IMR-90 (cell line): ENCODE measurements around the gene HES1. TPM values are rescaled to one million over a fixed set of nuclear protein-coding genes. Genes with fewer than 3 reads are reported as not detected.

Experiments used
- ATAC-seq: fragments of 200-7000 bp; cut with Tn5 transposase; 2 replicates; pipeline ENCODE4 v1.9.1; 2020; ENCODE audit warnings: low read depth, mild to moderate bottlenecking, moderate library complexity
- BruUV-seq: library from RNA; stranded (reverse); fragments of 400-500 nt; replicated peaks from 2 replicates; lab custom pipeline; 2021; lab: Mats Ljungman, UMichigan
- CTCF ChIA-PET: fragments of 300-600 bp; formaldehyde crosslinking; extraction: SDS; loops from one replicate; lab custom pipeline; 2021; ENCODE audit warnings: antibody characterized with exemption; lab: Yijun Ruan, JAX
- POLR2A ChIA-PET: fragments of 300-600 bp; sonication (Branson Sonifier 250); formaldehyde crosslinking; loops from one replicate; lab custom pipeline; 2022; ENCODE audit warnings: antibody characterized with exemption; ENCODE audit not compliant: unreplicated experiment; lab: Charles Lee
- DNase-seq: peaks from one replicate; pipeline ENCODE4 v3.0.0; 2013
- H2AFZ ChIP-seq: replicated peaks from 2 replicates; pipeline ENCODE3; 2013; ENCODE audit warnings: low read length, mild to moderate bottlenecking; ENCODE audit not compliant: poor library complexity
- H2AK5ac ChIP-seq: 2 replicates; pipeline ENCODE4 v1.6.1; 2013; ENCODE audit warnings: low read depth, low read length, inconsistent platforms
- H2AK9ac ChIP-seq: replicated peaks from 2 replicates; pipeline ENCODE3; 2013; ENCODE audit warnings: mild to moderate bottlenecking, low read depth, low read length, moderate library complexity; ENCODE audit not compliant: poor library complexity
- H2BK120ac ChIP-seq: 2 replicates; pipeline ENCODE4 v1.6.1; 2013; ENCODE audit warnings: low read depth, low read length, inconsistent platforms
- H2BK15ac ChIP-seq: 3 replicates; pipeline ENCODE4 v1.6.1; 2013; ENCODE audit warnings: low read depth, low read length, inconsistent platforms
- H2BK20ac ChIP-seq: 2 replicates; pipeline ENCODE4 v1.6.1; 2013; ENCODE audit warnings: low read depth, mild to moderate bottlenecking, inconsistent platforms, low read length, moderate library complexity
- H2BK5ac ChIP-seq: 2 replicates; pipeline ENCODE4 v1.6.1; 2013; ENCODE audit warnings: mild to moderate bottlenecking, low read depth, low read length, inconsistent platforms; ENCODE audit not compliant: poor library complexity, severe bottlenecking
- H3K14ac ChIP-seq: replicated peaks from 2 replicates; pipeline ENCODE4 v1.6.1; 2013; ENCODE audit warnings: low read depth, low read length, inconsistent platforms
- H3K18ac ChIP-seq: 2 replicates; pipeline ENCODE4 v1.6.1; 2013; ENCODE audit warnings: low read depth, low read length, control low read depth
- H3K23ac ChIP-seq: 2 replicates; pipeline ENCODE4 v1.6.1; 2013; ENCODE audit warnings: low read depth, low read length, inconsistent platforms
- H3K27ac ChIP-seq: 2 replicates; pipeline ENCODE4 v1.5.1; 2013; ENCODE audit warnings: mild to moderate bottlenecking, control low read depth, low read length; ENCODE audit not compliant: insufficient read depth
- H3K27me3 ChIP-seq: 2 replicates; pipeline ENCODE4 v1.6.1; 2013; ENCODE audit warnings: low read length; ENCODE audit not compliant: control insufficient read depth, insufficient read depth
- H3K36me3 ChIP-seq: 2 replicates; pipeline ENCODE4 v1.6.1; 2013; ENCODE audit warnings: low read length, mixed read lengths; ENCODE audit not compliant: control insufficient read depth, insufficient read depth
- H3K4ac ChIP-seq: 2 replicates; pipeline ENCODE4 v1.6.1; 2013; ENCODE audit warnings: low read depth, low read length, inconsistent platforms
- H3K4me1 ChIP-seq: 2 replicates; pipeline ENCODE4 v1.6.1; 2013; ENCODE audit warnings: low read length, mixed read lengths; ENCODE audit not compliant: control insufficient read depth, insufficient read depth
- H3K4me2 ChIP-seq: 2 replicates; pipeline ENCODE4 v1.6.1; 2013; ENCODE audit warnings: low read depth, mild to moderate bottlenecking, control low read depth, low read length, moderate library complexity
- H3K4me3 ChIP-seq: 2 replicates; pipeline ENCODE4 v1.5.1; 2013; ENCODE audit warnings: low read depth, mild to moderate bottlenecking, control low read depth, low read length, moderate library complexity; ENCODE audit not compliant: insufficient read depth
- H3K56ac ChIP-seq: 2 replicates; pipeline ENCODE4 v1.6.1; 2013; ENCODE audit warnings: low read length, inconsistent platforms; ENCODE audit not compliant: insufficient read depth; ENCODE audit errors: extremely low read depth
- H3K79me1 ChIP-seq, 2 experiments: 2 replicates each; pipeline ENCODE4 v1.6.1; 2013; ENCODE audit warnings: low read length in 2 of 2, inconsistent platforms in 1 of 2, low read depth in 1 of 2
- H3K9ac ChIP-seq: 2 replicates; pipeline ENCODE4 v1.6.1; 2013; ENCODE audit warnings: low read depth, low read length, control low read depth
- H3K9me1 ChIP-seq: 2 replicates; pipeline ENCODE4 v1.6.1; 2013; ENCODE audit warnings: low read length, inconsistent platforms; ENCODE audit not compliant: insufficient read depth
- H3K9me3 ChIP-seq: 2 replicates; pipeline ENCODE4 v1.6.1; 2013; ENCODE audit warnings: low read length; ENCODE audit not compliant: control insufficient read depth, insufficient read depth
- H4K20me1 ChIP-seq: 2 replicates; pipeline ENCODE4 v1.6.1; 2013; ENCODE audit warnings: low read length, inconsistent platforms; ENCODE audit not compliant: insufficient read depth
- H4K5ac ChIP-seq: 2 replicates; pipeline ENCODE4 v1.6.1; 2013; ENCODE audit warnings: mild to moderate bottlenecking, low read depth, low read length, control low read depth
- H4K8ac ChIP-seq, 2 experiments: 2 replicates each; pipeline ENCODE4 v1.6.1; 2013; ENCODE audit warnings: low read depth in 2 of 2, low read length in 2 of 2, control low read depth in 1 of 2, inconsistent platforms in 1 of 2
- H4K91ac ChIP-seq: 2 replicates; pipeline ENCODE4 v1.6.1; 2013; ENCODE audit warnings: low read depth, low read length, inconsistent platforms; ENCODE audit not compliant: insufficient read depth
- BHLHE40 ChIP-seq: fragments of 150-350 bp; IDR thresholded peaks from 2 replicates; pipeline ENCODE4 v1.6.1; 2016; ENCODE audit warnings: mild to moderate bottlenecking, low read depth, low read length
- CEBPB ChIP-seq: IDR thresholded peaks from 2 replicates; pipeline ENCODE4 v1.6.1; 2012; ENCODE audit warnings: low read depth, low read length, improper control_type of control experiment
- CHD1 ChIP-seq: IDR thresholded peaks from 2 replicates; pipeline ENCODE4 v1.6.1; 2012; ENCODE audit warnings: low read depth, low read length, improper control_type of control experiment
- FOS ChIP-seq: fragments of 150-350 bp; IDR thresholded peaks from 2 replicates; pipeline ENCODE4 v1.6.1; 2016; ENCODE audit warnings: low read depth, low read length
- MAFK ChIP-seq: IDR thresholded peaks from 2 replicates; pipeline ENCODE4 v1.6.1; 2012; ENCODE audit warnings: low read depth, low read length, improper control_type of control experiment
- MAZ ChIP-seq: IDR thresholded peaks from 2 replicates; pipeline ENCODE4 v1.6.1; 2012; ENCODE audit warnings: low read depth, mild to moderate bottlenecking, low read length, improper control_type of control experiment, moderate library complexity, borderline replicate concordance
- MXI1 ChIP-seq: IDR thresholded peaks from 2 replicates; pipeline ENCODE4 v1.6.1; 2012; ENCODE audit warnings: low read depth, mild to moderate bottlenecking, low read length, moderate library complexity, borderline replicate concordance
- NFE2L2 ChIP-seq: fragments of 150-350 bp; IDR thresholded peaks from 2 replicates; pipeline ENCODE4 v1.6.1; 2016; ENCODE audit warnings: low read depth, mild to moderate bottlenecking, low read length
- POLR2A ChIP-seq: IDR thresholded peaks from 2 replicates; pipeline ENCODE4 v1.6.1; 2012; ENCODE audit warnings: mild to moderate bottlenecking, low read depth, low read length
- RAD21 ChIP-seq: IDR thresholded peaks from 2 replicates; pipeline ENCODE4 v1.6.1; 2012; ENCODE audit warnings: low read length, improper control_type of control experiment
- RCOR1 ChIP-seq: IDR thresholded peaks from 2 replicates; pipeline ENCODE4 v1.6.1; 2012; ENCODE audit warnings: mild to moderate bottlenecking, low read length, improper control_type of control experiment; ENCODE audit not compliant: insufficient replicate concordance
- RFX5 ChIP-seq: IDR thresholded peaks from 2 replicates; pipeline ENCODE4 v1.8.0; 2012; ENCODE audit warnings: low read depth, mild to moderate bottlenecking, low read length, moderate library complexity
- SMC3 ChIP-seq: fragments of 150-350 bp; IDR thresholded peaks from 2 replicates; pipeline ENCODE4 v1.6.1; 2016; ENCODE audit warnings: low read depth, mild to moderate bottlenecking, antibody characterized with exemption, low read length, moderate library complexity
- WGBS, 2 experiments: methylation state at CpG; one replicate each; pipeline versions ENCODE4 v1.1.5 to v1.1.7; 2013; ENCODE audit warnings: missing lambda C conversion rate in 2 of 2; ENCODE audit not compliant: insufficient read length in 1 of 2; ENCODE audit errors: extremely low coverage in 2 of 2; 5-methylcytosine and 5-hydroxymethylcytosine counted together
- dilution Hi-C: fragments of 300-500 bp; cut with HindIII; formaldehyde crosslinking; loops from one replicate; pipeline ENCODE4 v1.14.3; 2018; ENCODE audit warnings: low sequenced_read_pairs; ENCODE audit not compliant: unreplicated experiment
- in situ Hi-C: fragments of 300-500 bp; cut with MboI; formaldehyde crosslinking; loops from 3 replicates; pipeline ENCODE4 v1.14.3; 2019; ENCODE audit warnings: low sequenced_read_pairs, inconsistent platforms, mixed read lengths
- intact Hi-C: fragments of 100-400 bp; cut with micrococcal nuclease; formaldehyde crosslinking; loops from 2 replicates; pipeline ENCODE4 v1.10.0; 2022
- polyA plus RNA-seq, 3 experiments: library from polyadenylated mRNA; depleted of rRNA; stranded (reverse); fragments of >200 nt; gene quantifications; 2 replicates each; pipeline ENCODE4 v1.2.3, GENCODE V29; 2012; ENCODE audit warnings: low replicate concordance in 1 of 3
- total RNA-seq: library from RNA; depleted of rRNA; stranded (reverse); fragments of >200 nt; gene quantifications from 2 replicates; pipeline ENCODE4 v1.2.3, GENCODE V29; 2012
- TF ChIP-seq, protein P1 (sequence below): conservative IDR thresholded peaks from 2 replicates; pipeline ENCODE4 v1.5.1; 2012; ENCODE audit warnings: mild to moderate bottlenecking, low read depth, low read length, improper control_type of control experiment
- TF ChIP-seq, protein P2 (sequence below): fragments of 150-350 bp; IDR thresholded peaks from 2 replicates; pipeline ENCODE4 v1.6.1; 2016; ENCODE audit warnings: low read depth, mild to moderate bottlenecking, low read length, moderate library complexity, borderline replicate concordance
- TF ChIP-seq, protein P3 (sequence below): fragments of 150-350 bp; IDR thresholded peaks from 2 replicates; pipeline ENCODE4 v1.6.1; 2017; ENCODE audit warnings: mild to moderate bottlenecking, antibody characterized with exemption, low read length, low read depth

HES1 gene
- total and polyA plus RNA-seq, 2 of the 4 experiments (the other 2 are of a cell fraction) = 3.6 to 6.7 TPM

DNA sequence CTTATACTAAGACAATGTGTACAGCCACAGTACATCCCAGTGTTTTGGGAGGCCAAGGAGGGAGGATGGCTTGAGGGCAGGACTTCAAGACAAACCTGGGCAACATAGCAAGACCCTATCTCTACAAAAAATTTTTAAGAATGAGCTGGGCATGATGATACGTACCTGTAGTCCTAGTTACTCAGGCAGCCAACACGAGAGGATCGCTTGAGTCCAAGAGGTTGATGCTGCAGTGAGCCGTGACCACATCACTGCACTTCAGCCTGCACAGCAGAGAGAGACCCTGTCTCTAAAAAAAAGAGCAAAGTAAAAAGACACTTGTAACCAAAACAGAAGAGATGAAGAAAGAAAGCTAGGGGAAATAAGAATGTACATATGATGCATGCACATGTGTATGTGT, 38.5 kb downstream of the HES1 start:
- Histone ChIP-seq H4K5ac (no peak overlapping the region), H3K4me3 (no peak overlapping the region), H3K9me3 (no peaks in the 10 kb centered on the region; the same call in 1 of the 2 replicates), H3K27me3 (peaks cover 52% of the 10 kb centered on the region), H3K9ac (no peak overlapping the region), H3K36me3 (no peaks in the 10 kb centered on the region), H2AFZ (no peak overlapping the region), H2BK120ac (no peak overlapping the region), H2AK9ac (peak overlapping the region; percentile 55), H3K23ac (no peak overlapping the region), H3K4ac (no peak overlapping the region), H2BK5ac (no peak overlapping the region), H4K91ac (no peak overlapping the region), H4K8ac (no peak overlapping the region), H3K14ac (no peak overlapping the region), H2BK20ac (no peak overlapping the region), H2AK5ac (no peak overlapping the region), H3K27ac (no peak overlapping the region), H3K79me1 (no peaks in the 10 kb centered on the region), H2BK15ac (no peak overlapping the region), H3K18ac (no peak overlapping the region), H4K20me1 (no peaks in the 10 kb centered on the region), H3K4me2 (no peak overlapping the region), H3K9me1 (no peaks in the 10 kb centered on the region), H3K4me1 (no peaks in the 10 kb centered on the region; the same call in 1 of the 2 replicates), H3K56ac (no peak overlapping the region)
- no peak for DNase-seq
- dilution Hi-C loops = no loop called here
- ChIA-PET POLR2A (no interaction called here), CTCF (interaction anchor here (0.6 kb wide), 1 partner anchor 94 kb away, joined by 3 read pairs; no protein-coding TSS in a partner anchor)
- no peak for TF ChIP-seq SMC3
- no peak for TF ChIP-seq RAD21
- TF ChIP-seq RCOR1 = no peak
- no peak for TF ChIP-seq CHD1
- no peak for TF ChIP-seq RFX5
- TF ChIP-seq MXI1 = no peak
- TF ChIP-seq POLR2A = no peak
- TF ChIP-seq BHLHE40 = no peak
- TF ChIP-seq FOS = no peak
- TF ChIP-seq, protein P1, sequence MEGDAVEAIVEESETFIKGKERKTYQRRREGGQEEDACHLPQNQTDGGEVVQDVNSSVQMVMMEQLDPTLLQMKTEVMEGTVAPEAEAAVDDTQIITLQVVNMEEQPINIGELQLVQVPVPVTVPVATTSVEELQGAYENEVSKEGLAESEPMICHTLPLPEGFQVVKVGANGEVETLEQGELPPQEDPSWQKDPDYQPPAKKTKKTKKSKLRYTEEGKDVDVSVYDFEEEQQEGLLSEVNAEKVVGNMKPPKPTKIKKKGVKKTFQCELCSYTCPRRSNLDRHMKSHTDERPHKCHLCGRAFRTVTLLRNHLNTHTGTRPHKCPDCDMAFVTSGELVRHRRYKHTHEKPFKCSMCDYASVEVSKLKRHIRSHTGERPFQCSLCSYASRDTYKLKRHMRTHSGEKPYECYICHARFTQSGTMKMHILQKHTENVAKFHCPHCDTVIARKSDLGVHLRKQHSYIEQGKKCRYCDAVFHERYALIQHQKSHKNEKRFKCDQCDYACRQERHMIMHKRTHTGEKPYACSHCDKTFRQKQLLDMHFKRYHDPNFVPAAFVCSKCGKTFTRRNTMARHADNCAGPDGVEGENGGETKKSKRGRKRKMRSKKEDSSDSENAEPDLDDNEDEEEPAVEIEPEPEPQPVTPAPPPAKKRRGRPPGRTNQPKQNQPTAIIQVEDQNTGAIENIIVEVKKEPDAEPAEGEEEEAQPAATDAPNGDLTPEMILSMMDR = no peak
- TF ChIP-seq MAZ = no peak
- TF ChIP-seq NFE2L2 = no peak
- TF ChIP-seq CEBPB = no peak
- no peak for TF ChIP-seq MAFK
- TF ChIP-seq, protein P2, sequence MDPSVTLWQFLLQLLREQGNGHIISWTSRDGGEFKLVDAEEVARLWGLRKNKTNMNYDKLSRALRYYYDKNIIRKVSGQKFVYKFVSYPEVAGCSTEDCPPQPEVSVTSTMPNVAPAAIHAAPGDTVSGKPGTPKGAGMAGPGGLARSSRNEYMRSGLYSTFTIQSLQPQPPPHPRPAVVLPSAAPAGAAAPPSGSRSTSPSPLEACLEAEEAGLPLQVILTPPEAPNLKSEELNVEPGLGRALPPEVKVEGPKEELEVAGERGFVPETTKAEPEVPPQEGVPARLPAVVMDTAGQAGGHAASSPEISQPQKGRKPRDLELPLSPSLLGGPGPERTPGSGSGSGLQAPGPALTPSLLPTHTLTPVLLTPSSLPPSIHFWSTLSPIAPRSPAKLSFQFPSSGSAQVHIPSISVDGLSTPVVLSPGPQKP = no peak
- TF ChIP-seq, protein P3, sequence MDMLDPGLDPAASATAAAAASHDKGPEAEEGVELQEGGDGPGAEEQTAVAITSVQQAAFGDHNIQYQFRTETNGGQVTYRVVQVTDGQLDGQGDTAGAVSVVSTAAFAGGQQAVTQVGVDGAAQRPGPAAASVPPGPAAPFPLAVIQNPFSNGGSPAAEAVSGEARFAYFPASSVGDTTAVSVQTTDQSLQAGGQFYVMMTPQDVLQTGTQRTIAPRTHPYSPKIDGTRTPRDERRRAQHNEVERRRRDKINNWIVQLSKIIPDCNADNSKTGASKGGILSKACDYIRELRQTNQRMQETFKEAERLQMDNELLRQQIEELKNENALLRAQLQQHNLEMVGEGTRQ = no peak
- BruUV-seq = no TSS peak
- no peak for ATAC-seq
- intact Hi-C loops = no loop called here
- in situ Hi-C loops = no loop called here
- 60% methylated on average over 1 of the region's 4 CpGs; no CpG with 5 or more reads in 1 of the 2 experiments for WGBS, 2 experiments
